NAMALWA (cell line): ENCODE data around the gene PRR15.

Source experiments
- DNase-seq: peaks from one replicate; pipeline ENCODE4 v3.0.0-alpha.2; 2015; ENCODE audit warnings: low spot score

PRR15 gene

DNA sequence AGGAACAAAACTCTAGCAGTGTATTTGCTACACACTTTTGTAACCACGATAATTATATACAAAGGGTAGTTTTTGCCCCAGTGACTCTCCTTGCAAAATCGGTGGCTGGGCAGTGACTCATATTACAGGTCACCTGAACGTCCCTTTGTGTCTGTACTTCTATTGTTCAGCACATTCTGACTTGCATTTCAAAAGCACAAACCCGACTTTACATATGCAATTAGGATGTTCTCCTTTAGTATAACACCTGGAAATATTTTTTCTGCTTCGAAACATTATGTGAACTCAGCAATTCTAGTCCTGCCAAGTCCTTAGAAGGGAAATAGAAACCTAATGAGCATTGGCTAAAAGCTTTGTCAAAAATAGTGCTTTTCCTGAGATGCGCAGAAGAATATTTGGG is 6.0 kb downstream of the PRR15 start:
- no peak for DNase-seq

DNA sequence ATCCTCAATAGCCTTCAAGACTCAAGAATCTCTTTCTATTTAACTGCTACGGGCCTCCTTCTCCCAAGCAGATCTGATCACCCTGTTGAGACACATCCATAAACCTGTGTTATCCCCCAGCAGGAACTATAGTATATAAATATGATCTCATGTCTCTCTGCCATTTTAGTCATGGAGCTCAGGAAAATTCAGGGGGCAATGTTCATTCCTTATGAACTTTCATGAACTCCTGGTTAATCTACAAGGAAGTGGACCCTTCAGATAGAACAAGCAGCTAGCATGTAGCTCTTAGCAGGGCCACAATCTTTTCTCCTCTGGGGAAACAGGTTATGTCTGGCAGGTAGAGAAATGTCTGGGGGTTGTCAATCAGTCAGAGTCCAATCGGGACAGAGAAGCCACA is 8.9 kb downstream of the PRR15 start:
- no peak for DNase-seq

DNA sequence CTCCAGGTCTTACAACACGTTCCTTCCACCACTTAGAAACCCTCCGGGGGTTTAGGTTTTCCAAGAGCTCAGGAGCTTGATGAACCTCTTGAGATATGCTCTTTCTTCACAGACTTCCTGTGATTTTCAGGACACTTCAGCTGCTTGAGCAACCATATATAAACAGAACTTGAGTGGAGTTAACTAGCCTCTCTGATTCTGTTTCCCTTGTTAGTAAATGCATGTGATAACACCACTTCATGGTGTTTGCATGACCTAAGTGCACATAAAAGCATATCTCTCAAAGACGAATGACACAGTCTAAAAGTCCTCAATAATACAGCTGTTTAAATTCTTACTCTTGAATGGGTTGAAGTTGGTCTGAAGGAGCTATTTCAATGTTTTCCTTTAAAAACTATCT is 9.9 kb downstream of the PRR15 start:
- no peak for DNase-seq

DNA sequence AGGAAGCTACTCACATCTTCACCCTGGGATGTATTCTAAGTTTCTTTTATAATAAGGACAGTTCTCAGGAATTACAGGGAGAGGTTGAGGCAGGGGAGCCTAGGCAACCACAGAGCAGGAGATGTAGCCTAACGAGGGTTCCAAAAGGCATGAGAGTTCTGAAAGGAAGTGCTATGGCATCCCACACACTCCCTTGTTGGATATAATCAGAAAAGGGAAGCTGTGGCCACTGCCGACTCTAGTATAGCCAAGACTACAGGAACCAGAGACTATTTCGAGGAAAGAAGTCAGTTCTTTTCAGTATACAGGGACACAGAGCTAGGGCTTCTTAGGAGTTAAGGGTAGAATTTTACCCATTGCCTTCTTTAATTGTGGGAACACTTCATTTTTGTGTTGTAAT is 11.0 kb downstream of the PRR15 start:
- no peak for DNase-seq

DNA sequence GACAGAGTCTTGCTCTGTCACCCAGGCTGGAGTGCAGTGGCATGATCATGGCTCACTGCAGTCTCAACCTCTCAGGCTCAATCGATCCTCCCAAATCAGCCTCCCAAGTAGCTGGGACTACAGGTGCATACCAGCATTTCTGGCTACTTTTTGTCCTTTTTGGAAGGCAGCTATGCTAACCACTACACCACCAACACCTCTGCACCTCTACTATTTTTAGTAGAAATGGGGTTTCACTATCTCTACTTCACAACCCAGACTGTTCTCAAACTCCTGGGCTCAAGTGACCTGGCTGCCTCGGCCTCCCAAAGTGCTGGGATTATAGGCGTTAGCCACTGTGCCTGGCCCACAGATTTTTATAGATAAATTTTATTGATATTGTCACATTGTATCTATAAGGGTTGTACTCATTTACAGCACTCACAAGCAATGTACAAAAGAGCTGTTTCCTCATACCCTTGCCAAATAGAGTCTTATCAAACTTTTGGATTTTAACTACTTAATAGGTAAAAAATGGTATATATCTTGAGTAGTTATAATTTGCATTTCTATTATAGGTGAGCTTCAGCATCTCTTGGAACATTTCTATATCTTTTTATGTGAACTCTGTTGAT is 23.7 kb downstream of the PRR15 start:
- DNase-seq = no peak

DNA sequence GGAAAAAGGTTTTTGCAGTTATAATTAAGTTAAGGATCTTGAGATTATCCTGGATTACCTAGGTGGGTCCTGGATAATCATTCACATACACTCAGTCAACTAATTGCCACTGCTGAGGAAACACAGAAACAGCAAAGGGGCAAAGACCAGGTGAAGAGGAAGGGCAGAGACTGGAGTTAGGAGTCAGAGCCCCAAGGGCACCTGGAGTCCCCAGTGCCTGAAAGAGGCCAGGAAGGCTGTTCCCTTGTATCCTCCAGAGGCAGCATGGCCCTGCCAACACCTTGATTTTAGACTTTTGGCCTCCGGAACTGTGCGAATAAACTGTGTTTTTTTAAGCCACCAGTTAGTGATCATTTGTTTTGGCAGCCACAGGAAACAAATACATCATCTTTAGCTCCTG is 24.6 kb downstream of the PRR15 start:
- no peak for DNase-seq

DNA sequence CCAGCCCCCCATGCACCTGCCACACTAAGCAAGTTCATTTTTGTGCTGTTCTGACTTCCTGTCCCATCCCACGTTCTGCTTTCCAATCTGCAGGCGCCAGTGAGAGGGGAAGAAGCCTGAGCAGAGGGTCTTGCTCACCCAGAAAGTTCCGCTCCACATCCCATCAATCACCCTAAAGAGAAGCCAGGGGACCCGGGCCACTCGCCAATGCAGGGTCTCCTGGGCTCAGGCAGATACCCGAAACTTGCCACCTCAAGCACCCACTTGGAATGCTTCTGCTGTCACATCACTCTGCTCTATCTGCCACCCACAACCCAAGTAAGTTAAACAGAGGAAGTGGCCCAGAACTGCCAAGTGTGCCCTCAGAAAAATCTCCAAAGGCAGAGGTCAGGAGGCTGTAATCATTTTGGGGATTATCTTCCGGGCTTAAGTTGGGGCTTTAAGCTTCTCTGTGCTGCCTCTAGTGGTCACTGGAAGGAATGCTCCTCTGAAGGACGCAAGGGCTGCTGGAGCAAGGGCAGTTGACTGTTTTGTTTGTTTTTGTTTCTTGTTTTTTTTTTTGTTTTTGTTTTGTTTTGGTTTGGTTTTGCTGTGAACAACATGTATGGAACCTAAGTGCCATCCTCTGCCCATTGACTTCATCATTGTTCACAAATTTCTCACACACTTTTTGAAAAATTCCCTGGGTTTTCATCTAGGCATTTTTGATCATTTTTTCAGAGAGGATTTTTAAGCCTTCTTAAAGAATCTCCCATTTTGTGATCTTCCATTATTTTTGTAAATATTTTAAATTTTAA is 25.5 kb downstream of the PRR15 start:
- peak; percentile 85 for DNase-seq

DNA sequence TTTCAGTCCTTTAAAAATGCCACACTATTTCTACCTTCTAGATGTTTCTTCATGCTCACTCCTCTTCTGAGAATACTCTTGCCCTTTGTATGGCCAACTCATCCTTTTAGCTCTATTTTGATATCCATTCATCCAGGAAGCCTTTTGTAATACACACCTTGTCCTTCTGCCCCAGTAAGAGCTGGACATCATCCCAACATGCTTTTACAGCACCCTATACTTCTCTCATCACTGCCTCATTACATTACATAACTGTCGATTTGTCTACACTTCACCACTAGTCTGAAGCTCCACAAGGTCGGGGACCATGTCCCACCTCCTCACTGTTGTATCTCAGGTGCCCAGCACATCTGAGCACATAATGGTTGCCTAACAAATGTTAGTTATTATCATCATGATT is 29.2 kb downstream of the PRR15 start:
- no peak for DNase-seq

DNA sequence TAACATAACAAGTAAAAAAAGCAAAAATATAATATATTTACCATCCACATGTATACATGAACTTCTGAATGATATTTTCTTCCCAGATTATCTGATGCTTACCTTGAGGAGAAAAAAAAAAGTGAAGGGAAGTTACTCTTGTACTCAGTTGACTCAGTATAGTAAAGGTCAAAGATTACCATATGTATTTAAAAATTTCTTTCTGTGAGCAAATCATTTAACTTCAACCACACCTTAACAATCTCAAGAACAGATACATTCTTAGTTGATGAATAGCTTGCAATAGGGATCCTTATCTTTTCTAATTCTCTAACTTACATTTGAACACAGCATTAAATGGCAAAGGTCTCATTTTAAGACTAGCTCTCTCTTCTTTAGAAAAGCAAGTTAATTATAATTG is 29.8 kb downstream of the PRR15 start:
- DNase-seq = no peak

DNA sequence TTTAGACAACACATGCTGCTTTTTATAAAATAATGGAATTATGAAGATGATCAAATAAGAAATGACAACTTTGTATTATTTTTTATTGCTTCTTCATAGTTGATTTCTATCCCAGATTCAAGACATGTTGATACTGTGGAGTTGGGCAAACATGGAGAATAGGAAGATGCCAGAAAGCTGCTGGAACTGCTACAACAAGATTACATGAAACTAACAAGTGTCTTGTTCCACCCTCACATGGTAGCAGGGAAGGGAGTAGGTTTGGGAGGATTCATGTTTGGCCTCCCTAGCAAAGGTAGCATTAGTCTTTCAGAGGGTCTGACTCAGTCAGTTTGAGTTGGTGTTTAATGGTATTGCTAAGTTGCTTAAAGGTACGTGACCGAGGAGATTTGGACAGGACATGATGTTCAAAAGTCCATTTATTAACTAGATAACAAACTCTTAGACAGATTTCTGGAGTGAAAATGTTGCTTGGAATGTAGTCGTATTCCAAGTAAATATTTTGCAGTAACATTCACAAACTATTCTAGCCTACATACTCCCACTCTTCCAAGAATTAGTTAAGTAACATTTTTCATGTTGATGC is 33.1 kb downstream of the PRR15 start:
- no peak for DNase-seq

DNA sequence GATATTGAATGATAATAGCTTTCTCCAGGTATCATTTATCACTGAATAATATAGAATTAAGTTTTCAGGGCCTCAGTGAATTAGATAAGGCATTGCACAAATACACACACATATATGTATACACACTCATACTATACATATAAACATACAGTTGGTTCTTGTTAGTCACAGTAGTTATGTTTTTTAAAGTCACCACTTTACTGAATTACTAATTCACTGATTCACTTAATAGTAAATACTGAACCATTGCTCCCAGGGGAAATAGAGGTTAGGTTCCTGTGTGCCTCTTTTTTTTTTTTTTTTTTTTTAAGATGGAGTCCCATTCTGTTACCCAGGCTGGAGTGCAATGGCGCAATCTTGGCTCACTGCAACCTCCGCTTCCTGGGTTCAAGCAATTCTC is 33.6 kb downstream of the PRR15 start:
- DNase-seq = no peak

DNA sequence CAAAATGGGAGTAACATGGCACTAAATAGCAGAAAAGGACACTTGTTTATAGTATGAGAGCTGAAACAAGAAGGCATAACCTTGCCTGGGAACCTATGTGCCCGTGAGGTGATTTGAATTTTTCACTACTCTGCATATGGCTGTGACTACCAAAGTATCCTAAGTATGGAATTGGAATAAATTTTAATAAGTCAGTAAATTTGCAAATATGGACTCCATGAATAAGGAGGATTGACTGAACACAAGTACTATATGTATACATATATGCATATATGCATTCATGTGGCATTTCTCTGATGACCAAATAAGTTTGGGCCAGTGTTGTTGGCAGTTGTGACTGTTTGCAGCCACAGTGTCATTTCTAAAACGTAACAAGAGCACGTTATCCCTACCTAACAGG is 34.5 kb downstream of the PRR15 start:
- no peak for DNase-seq

DNA sequence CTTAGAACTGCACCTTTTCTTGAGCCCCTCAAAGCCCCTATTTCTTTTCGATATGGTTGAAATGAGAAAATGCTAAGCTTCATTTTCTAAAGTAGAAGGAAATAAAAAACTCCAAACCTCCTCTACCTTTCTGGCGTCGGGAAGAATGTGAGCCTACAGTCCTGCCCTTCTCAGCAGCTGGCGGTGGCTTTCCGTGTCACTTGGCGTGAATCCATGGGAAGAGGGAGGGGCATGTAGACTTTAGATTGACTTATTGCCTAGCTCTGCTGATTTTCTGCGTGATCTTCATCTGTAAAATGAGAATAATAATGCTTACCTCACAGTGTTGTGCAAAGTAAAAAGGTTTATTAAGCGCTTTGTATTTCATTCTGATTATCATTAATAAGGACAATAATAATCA is 35.0 kb downstream of the PRR15 start:
- no peak for DNase-seq

DNA sequence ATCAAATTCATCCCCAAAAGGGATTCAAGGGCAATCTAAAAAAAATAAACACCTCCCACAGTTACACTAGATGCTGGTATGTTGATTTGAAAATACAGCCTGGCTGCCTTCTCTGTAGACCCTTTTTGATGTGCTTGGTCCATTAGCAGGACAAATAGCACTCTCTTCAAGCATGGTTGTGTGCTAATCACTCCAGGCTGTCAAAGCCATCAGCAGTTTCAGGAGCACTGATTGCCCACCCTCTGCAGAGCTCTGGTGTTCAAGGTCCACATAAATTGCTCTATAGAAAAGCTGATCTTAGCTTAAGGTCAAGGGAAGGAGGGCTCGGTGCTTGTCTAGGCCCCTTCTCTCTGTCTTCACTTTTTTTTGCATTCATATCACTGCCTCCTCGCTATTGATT is 35.4 kb downstream of the PRR15 start:
- no peak for DNase-seq

DNA sequence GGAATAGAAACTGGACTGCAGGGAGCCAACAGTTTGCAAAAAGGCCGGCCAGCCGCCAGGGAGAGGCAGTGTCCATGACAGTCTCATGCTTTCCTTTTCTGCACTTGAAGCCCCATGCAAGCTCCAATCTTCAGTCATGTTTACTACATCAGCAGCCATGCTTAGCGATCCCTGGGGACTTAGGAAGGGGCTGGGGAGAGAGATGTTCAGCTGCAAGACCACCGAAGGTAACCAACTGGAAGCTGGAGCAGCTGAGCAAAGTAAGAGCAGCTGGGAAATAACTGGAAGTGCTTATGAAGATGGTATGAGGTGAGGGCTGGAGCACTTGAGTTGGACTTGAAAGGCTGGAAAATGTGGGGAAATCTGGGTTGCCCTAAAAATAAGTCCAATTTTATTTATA is 37.0 kb downstream of the PRR15 start:
- DNase-seq = no peak

DNA sequence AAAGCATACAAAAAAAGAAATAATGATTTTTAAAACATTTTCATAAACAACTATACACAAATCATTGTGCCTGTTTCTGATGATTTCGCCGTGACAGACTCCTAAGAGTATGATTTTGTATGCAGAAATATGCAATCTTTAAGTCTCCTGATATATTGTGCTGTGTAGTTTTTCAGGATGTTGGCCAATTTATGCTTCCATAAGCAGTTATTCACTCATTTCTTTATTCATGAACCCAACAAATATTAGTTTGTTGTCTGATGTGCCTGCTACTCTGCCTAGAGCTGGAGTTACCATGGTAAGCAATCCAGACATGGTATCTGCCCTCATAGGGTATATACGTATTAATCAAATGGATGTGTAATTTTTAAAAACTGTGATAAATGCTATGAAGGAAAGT is 40.4 kb downstream of the PRR15 start:
- DNase-seq = no peak

DNA sequence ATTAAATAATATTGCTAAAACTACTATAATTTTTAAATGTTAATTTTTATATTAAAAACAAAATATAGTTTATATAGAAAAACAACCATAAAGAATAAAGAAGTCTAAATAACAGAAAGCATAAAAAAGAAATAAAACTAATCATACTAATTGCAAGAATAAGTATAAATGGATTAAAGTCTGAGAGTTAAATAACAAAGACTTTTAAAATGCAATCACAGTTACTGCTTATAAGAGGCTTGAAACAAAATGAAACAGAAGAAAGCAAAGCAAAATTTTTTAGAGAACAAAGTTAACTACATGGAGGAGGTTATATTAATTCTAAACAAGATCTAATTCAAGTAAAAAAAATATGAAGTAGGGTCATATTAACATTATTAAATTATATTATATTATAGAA is 41.1 kb downstream of the PRR15 start:
- no peak for DNase-seq

DNA sequence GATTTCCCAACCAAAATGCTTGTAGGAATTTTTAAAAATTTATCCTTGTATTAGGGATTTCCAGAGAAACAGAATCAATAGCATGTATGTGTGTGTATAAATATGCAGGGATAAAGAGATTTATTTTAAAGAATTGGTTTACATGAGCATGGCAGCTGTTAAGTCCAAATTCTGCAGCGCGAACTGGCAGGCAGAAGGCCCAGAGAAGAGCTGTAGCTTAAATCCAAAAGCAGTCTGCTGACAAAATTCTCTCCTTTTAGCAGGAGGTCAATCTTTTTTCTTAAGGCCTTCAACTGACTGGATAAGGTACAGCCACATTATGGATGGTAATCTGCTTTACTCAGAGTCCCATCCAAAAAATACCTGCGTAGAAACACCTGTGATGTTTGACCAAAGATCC is 42.0 kb downstream of the PRR15 start:
- DNase-seq = no peak

DNA sequence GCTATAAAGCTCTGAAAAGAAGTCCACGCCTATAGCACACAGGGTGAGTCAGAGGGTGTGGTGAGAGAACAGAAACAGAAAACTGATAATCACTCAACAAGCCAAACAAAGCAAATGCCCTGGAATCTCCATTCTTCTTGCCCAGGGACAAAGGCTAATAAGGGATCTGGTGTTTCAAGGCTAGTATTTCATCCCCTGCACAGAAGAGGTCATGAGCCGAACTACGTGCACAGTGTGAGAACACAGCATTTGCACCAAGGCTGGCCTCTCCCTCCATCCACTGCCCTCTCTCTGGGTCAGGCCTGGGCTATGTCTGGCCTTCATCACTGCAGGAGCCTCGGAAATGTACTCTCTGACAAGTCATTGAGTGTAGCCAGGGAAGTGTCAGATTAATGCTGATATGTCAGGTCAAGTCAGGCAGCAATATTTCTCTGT is 42.7 kb downstream of the PRR15 start:
- no peak for DNase-seq

DNA sequence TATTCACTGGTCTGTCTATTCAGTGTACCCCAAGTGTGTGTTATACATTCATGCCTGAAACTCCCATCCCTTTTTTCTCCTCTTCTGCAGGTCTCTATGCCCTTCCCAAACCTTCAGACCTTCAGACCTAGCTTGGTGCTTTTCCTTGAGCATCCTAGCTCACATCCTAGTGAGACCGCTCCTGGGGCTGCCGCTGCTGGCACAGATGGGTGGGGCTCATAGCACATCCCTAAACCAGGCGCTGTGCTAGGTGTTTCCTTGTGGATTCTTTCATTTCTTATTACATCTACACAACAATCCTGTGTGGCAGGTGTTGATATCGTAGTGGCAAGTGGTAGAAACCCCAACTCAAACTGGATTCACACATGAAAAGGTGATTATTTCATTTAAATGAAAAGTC is 43.2 kb downstream of the PRR15 start:
- DNase-seq = no peak

DNA sequence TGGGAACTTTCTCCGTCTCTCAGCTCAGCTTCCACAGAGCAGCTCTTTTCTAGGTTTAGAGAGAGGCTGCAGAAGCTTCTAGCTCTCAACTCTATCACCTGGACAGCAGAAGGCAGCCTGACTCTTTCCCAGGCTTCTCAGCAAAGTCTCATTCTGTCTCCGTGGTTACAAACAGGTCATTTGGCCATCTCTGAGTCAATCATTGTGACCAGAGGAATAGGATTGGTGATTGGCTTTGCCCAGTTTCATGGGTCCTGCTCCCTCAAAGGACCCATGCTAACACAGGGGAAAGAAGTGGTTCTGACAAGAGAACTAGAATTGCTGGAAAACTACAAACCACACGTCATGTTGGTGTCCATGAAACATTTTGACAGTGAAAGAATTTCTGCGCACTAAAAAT is 43.6 kb downstream of the PRR15 start:
- no peak for DNase-seq

DNA sequence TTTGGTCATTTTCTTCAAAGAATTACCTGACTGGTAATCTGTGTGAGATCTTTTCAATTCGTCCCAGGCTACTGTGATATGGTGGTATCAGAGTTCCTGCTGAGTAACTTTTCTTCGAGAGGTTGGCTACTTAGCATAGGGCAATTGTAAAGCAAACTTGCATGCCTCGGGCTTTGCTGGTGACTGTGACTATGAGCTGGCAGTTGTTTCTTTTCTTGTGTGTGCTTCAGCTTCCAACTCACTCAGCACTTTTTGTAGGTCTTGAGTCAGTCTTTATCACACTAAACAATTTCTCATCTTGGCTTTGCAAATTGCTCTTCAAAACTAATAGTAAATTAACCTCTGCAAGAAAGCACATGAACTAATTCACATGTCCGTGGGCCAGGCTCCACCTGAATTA is 44.3 kb downstream of the PRR15 start:
- DNase-seq = no peak

DNA sequence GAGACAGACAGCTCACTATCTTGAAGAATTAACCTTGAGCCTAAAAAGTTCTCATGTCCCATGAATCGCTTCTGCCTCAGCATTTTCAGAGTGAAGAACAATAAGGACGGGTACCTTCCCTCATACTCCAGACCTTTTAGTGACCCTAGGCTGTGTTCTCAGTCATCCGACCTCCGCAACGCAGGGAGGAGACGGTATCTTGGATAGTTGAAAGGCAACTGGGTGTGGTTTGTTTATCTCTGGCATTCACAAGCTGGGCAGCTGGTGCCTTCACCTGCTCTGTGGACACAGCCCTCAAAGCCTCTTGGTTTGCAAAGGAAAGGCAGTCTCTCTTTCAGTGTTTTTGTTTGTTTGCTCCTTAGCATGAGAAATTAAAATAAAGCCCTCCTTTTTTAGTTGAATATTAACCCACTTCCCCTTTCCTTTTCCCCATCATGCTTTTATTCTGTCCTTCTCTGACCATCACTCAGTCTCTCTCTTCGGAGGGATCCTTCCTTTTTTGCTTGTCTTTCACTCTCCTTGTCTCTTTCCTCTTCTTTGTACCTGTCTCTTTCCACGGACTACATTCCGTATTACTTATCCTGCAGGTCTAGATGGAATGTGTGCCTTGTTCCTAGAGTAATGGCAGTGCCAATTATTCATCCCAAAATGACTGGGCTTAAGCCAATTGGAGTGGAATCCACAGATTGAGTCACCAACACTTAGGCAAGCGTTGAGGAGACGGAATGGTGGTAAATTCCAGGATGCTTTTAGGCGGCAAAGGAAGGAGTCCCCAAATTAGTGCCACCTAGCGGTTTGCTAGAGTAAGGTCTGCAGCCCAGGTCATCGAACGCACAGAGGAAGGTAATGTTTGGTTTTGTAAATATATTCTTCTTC is 45.8 kb downstream of the PRR15 start:
- DNase-seq = no peak
